HEK293 (cell line): ENCODE data around the gene SRSF6.

Experiments used
- KLF1 ChIP-seq: fragments of 450-650 bp; formaldehyde crosslinking; IDR thresholded peaks from 2 replicates; pipeline ENCODE4 v1.5.1; 2016; ENCODE audit warnings: missing biosample characterization, missing genetic modification characterization
- ZNF19 ChIP-seq: fragments of 450-650 bp; formaldehyde crosslinking; IDR thresholded peaks from 2 replicates; pipeline ENCODE4; 2016; ENCODE audit warnings: missing biosample characterization, missing genetic modification characterization, low read depth
- TF ChIP-seq, protein P1 (sequence below): fragments of 450-650 bp; formaldehyde crosslinking; IDR thresholded peaks from 2 replicates; pipeline ENCODE4 v1.5.1; 2016; ENCODE audit warnings: missing biosample characterization, missing genetic modification characterization

DNA sequence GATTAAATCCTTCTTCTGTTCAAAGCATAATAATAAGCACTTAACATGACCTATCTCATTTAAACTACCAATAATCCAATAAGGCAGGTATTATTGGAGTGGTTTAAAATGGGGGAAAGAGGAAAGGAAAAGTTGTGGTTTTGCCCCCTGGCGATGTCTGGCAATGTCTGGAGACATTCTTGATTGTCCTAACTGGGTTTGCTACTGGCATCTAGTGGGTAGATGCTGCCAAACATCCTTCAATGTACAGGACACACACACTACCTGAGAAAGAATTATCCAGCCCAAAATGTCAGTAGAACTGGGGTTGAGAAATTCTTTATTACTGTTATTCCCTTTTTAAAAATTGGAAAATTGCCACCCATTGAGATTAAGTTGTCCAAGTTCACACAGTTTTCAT is 25.2 kb upstream of the SRSF6 start:
- TF ChIP-seq KLF1 (tag by site-specific recombination) (no peak), ZNF19 (no peak)
- TF ChIP-seq, protein P1, sequence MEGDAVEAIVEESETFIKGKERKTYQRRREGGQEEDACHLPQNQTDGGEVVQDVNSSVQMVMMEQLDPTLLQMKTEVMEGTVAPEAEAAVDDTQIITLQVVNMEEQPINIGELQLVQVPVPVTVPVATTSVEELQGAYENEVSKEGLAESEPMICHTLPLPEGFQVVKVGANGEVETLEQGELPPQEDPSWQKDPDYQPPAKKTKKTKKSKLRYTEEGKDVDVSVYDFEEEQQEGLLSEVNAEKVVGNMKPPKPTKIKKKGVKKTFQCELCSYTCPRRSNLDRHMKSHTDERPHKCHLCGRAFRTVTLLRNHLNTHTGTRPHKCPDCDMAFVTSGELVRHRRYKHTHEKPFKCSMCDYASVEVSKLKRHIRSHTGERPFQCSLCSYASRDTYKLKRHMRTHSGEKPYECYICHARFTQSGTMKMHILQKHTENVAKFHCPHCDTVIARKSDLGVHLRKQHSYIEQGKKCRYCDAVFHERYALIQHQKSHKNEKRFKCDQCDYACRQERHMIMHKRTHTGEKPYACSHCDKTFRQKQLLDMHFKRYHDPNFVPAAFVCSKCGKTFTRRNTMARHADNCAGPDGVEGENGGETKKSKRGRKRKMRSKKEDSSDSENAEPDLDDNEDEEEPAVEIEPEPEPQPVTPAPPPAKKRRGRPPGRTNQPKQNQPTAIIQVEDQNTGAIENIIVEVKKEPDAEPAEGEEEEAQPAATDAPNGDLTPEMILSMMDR, result no peak
